Activated B cell treated with CpG ODN at 0.5 μM for 24 hours (primary cell): ENCODE measurements around the gene CUX1. TPM values are rescaled to one million over a fixed set of nuclear protein-coding genes. Genes with fewer than 3 reads are reported as not detected.

Experiments
- ATAC-seq: fragments of 200-7000 bp; cut with Tn5 transposase; one replicate; pipeline ENCODE4 v1.10.0; 2021; ENCODE audit warnings: low read depth, mild to moderate bottlenecking, moderate library complexity
- CTCF ChIA-PET: fragments of 350-600 bp; sonication (Branson Sonifier 250); formaldehyde crosslinking; loops from one replicate; lab custom pipeline; 2021; ENCODE audit warnings: antibody characterized with exemption; lab: Charles Lee
- POLR2A ChIA-PET: fragments of 350-600 bp; sonication (Branson Sonifier 250); formaldehyde crosslinking; loops from one replicate; lab custom pipeline; 2021; ENCODE audit warnings: antibody characterized with exemption; lab: Charles Lee
- DNase-seq: peaks from one replicate; pipeline ENCODE4 v3.0.0; 2022
- H3K27ac Mint-ChIP-seq: one replicate; pipeline ENCODE4 v1.8.0; 2020; ENCODE audit warnings: mixed read lengths
- H3K27me3 Mint-ChIP-seq: one replicate; pipeline ENCODE4 v1.8.0; 2021; ENCODE audit warnings: mixed read lengths
- H3K36me3 Mint-ChIP-seq: one replicate; pipeline ENCODE4 v1.8.0; 2021; ENCODE audit warnings: low read depth, mixed read lengths
- H3K4me1 Mint-ChIP-seq: one replicate; pipeline ENCODE4 v1.8.0; 2021; ENCODE audit warnings: mixed read lengths
- H3K4me3 Mint-ChIP-seq: one replicate; pipeline ENCODE4 v1.8.0; 2020; ENCODE audit warnings: mild to moderate bottlenecking, mixed read lengths
- H3K9me3 Mint-ChIP-seq: one replicate; pipeline ENCODE4 v1.8.0; 2020; ENCODE audit warnings: mixed read lengths
- intact Hi-C: fragments of 100-400 bp; cut with micrococcal nuclease; formaldehyde crosslinking; loops from one replicate; pipeline ENCODE4 v1.15.1; 2024
- total RNA-seq: library from RNA; stranded (reverse); gene quantifications from 2 replicates; pipeline ENCODE4 v1.2.3, GENCODE V29; 2022
- TF ChIP-seq, protein P1 (sequence below): fragments of 200-600 bp; IDR thresholded peaks from one replicate; pipeline ENCODE4 v1.8.0; 2022; ENCODE audit warnings: antibody characterized with exemption, mild to moderate bottlenecking

CUX1 gene
- total RNA-seq, 1 donor from 2014 or later, result 61.7 TPM

DNA sequence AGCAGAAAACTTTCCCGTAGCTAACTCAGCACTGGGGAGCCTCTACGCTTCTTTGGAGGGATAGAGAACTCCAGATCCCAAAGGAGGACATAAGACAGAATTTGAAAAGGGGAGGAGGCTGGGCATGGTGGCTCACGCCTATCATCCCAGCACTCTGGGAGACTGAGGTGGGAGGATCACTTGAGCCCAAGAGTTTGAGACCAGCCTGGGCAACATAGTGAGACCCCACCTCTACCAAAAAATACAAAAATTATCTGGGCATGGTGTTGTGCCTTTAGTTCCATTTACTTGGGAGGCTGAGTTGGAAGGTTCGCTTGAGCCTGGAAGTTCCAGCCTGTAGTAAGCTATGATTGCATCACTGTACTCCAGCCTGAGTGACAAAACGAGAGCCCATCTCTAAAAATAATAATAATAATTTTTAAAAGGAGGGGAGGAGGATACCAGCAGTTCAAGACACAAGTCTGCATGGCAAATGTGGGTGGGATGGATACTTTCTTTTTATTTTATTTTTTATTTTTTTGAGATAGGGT is 303.3 kb downstream of the CUX1 start:
- no peak for DNase-seq
- Mint-ChIP-seq H3K27ac (no peak overlapping the region), H3K36me3 (peaks cover 45% of the 10 kb centered on the region), H3K27me3 (no peaks in the 10 kb centered on the region), H3K4me3 (no peak overlapping the region), H3K9me3 (no peaks in the 10 kb centered on the region), H3K4me1 (peaks cover 21% of the 10 kb centered on the region)
- TF ChIP-seq, protein P1, sequence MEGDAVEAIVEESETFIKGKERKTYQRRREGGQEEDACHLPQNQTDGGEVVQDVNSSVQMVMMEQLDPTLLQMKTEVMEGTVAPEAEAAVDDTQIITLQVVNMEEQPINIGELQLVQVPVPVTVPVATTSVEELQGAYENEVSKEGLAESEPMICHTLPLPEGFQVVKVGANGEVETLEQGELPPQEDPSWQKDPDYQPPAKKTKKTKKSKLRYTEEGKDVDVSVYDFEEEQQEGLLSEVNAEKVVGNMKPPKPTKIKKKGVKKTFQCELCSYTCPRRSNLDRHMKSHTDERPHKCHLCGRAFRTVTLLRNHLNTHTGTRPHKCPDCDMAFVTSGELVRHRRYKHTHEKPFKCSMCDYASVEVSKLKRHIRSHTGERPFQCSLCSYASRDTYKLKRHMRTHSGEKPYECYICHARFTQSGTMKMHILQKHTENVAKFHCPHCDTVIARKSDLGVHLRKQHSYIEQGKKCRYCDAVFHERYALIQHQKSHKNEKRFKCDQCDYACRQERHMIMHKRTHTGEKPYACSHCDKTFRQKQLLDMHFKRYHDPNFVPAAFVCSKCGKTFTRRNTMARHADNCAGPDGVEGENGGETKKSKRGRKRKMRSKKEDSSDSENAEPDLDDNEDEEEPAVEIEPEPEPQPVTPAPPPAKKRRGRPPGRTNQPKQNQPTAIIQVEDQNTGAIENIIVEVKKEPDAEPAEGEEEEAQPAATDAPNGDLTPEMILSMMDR, result no peak
- no peak for ATAC-seq
- ChIA-PET CTCF (interaction anchor here (1.0 kb wide), 1 partner anchor 21 kb away, joined by 3 read pairs; no protein-coding TSS in a partner anchor), POLR2A (no interaction called here)
- intact Hi-C loops, result loop anchor here (10.0 kb wide), 2 partner anchors 136 to 306 kb away; partner anchors contain the start of gene CUX1

- ChIA-PET CTCF (no interaction called here), POLR2A (no interaction called here)
- no peak overlapping the region for H3K4me3 Mint-ChIP-seq
- ATAC-seq (peak; percentile 51), DNase-seq (no peak)
- H3K9me3 Mint-ChIP-seq, result no peaks in the 10 kb centered on the region
- peaks cover 35% of the 10 kb centered on the region for H3K36me3 Mint-ChIP-seq
- no peaks in the 10 kb centered on the region for H3K27me3 Mint-ChIP-seq
- intact Hi-C loops, result loop anchor here (10.0 kb wide), 2 partner anchors 137 to 307 kb away; partner anchors contain the start of gene CUX1
- H3K27ac Mint-ChIP-seq, result peak overlapping the region; percentile 18
- TF ChIP-seq, protein P1, result no peak
- peaks cover 21% of the 10 kb centered on the region for H3K4me1 Mint-ChIP-seq
Observed at GRCh38 chr7:102122026-102122425, 304.6 kb downstream of the CUX1 start.

- intact Hi-C loops, result loop anchor here (2.0 to 10.0 kb wide), 3 partner anchors 62 to 310 kb away; partner anchors contain the start of gene CUX1
- no peaks in the 10 kb centered on the region for H3K9me3 Mint-ChIP-seq
- ATAC-seq, result peak; percentile 86
- TF ChIP-seq, protein P1, result no peak
- POLR2A ChIA-PET, result interaction anchor here (0.5 kb wide), 1 partner anchor 267 kb away, joined by 7 read pairs; no protein-coding TSS in a partner anchor
- CTCF ChIA-PET, result no interaction called here
- DNase-seq, result peak; percentile 28
- peaks cover 14% of the 10 kb centered on the region for H3K36me3 Mint-ChIP-seq
- H3K27me3 Mint-ChIP-seq, result no peaks in the 10 kb centered on the region
- H3K4me3 Mint-ChIP-seq, result no peak overlapping the region
- H3K4me1 Mint-ChIP-seq, result peaks cover 21% of the 10 kb centered on the region
- peak overlapping the region; percentile 41 for H3K27ac Mint-ChIP-seq
Observed at GRCh38 chr7:102125127-102125596, 307.7 kb downstream of the CUX1 start.

DNA sequence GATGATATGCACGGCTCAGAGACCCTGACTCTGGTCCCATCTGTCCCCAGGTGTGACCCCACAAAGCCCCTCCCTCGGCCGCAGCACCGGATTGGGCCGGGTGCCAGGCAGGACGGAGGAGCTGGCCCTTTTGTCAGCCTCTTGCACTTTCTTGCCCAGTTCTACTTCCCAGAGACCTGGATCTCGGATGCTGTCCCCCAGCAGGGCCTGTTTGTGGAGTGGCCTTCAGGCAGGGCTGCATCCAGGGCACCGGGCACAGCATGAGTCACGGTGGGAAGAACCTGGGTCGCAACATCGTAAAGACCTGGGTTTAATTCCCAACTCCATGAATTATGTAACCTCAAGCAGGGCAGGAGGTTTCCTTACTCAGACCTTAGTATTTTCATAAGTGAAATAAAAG is 310.9 kb downstream of the CUX1 start:
- DNase-seq, result no peak
- no peak for ATAC-seq
- Mint-ChIP-seq H3K9me3 (no peaks in the 10 kb centered on the region), H3K27me3 (no peaks in the 10 kb centered on the region), H3K4me1 (peaks cover 8% of the 10 kb centered on the region), H3K4me3 (no peak overlapping the region), H3K36me3 (peaks cover 17% of the 10 kb centered on the region), H3K27ac (no peak overlapping the region)
- intact Hi-C loops, result loop anchor here (10.0 kb wide), 2 partner anchors 144 to 314 kb away; partner anchors contain the start of gene CUX1
- ChIA-PET CTCF (no interaction called here), POLR2A (no interaction called here)
- TF ChIP-seq, protein P1, result no peak

DNA sequence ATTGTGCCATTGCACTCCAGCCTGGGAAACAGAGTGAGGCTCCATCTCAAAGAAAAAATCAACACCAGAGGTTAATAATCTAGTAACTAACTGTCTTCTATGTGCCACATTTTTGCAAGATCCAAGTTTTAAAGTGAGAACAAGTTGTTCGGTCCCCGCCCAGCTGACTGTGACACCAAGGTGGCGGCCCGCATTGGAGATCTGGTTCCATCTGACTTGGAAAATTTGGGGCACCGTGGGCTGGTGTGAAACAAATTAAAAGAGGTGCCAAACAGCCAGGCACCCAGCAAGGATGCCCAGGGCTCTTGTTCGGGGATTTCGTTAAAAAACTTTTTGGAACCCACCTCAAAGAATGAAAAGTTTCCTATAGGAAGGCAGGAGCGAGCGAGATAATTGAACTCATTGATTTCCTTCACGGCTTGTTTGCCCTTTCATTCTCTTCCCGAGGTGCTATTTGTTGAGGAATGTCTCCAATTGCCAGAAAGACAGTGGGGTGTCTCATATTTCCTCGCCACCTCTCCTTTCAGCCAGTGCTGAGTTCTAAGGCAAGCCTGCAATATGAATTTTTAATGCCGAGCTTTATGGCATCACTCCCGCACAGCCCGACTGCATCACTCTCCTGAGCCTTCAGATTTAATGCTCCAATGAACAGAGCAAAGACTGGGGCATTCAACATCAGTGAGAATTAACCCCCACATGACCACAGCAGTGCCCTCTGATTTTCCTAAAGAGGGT is 312.4 kb downstream of the CUX1 start:
- ChIA-PET CTCF (no interaction called here), POLR2A (no interaction called here)
- TF ChIP-seq, protein P1, result no peak
- Mint-ChIP-seq H3K4me1 (peaks cover 7% of the 10 kb centered on the region), H3K27ac (no peak overlapping the region), H3K9me3 (no peaks in the 10 kb centered on the region), H3K4me3 (no peak overlapping the region), H3K36me3 (peaks cover 14% of the 10 kb centered on the region), H3K27me3 (no peaks in the 10 kb centered on the region)
- ATAC-seq (no peak), DNase-seq (no peak)
- intact Hi-C loops, result loop anchor here (10.0 kb wide), 2 partner anchors 145 to 315 kb away; partner anchors contain the start of gene CUX1
